Fibroblast of the conjunctiva (primary cell): Measurements from ENCODE around the gene CERS5.

Experiments
- DNase-seq: peaks from one replicate; pipeline ENCODE4 v3.0.0-alpha.2; 2010; ENCODE audit warnings: low read depth

The CERS5 gene

GRCh38 chr12:50127546-50127945 is 39.6 kb downstream of the CERS5 start:
- no peak for DNase-seq

- no peak for DNase-seq
These were observed 44.0 kb downstream of the CERS5 start for GRCh38 chr12:50123203-50123602.

- DNase-seq: no peak
These were observed 45.5 kb downstream of the CERS5 start for GRCh38 chr12:50121641-50122040.

GRCh38 chr12:50120953-50121352 is 46.2 kb downstream of the CERS5 start:
- no peak for DNase-seq

- no peak for DNase-seq
These were observed 46.6 kb downstream of the CERS5 start for GRCh38 chr12:50120521-50120920.

GRCh38 chr12:50119387-50119786 is 47.8 kb downstream of the CERS5 start:
- no peak for DNase-seq

- DNase-seq: no peak
These were observed 50.0 kb downstream of the CERS5 start for GRCh38 chr12:50117057-50117622.

- no peak for DNase-seq
These were observed 54.5 kb downstream of the CERS5 start for GRCh38 chr12:50112456-50113218.

- peak; percentile 99 for DNase-seq
These were observed 55.3 kb downstream of the CERS5 start, which contains the start of gene COX14 for GRCh38 chr12:50111693-50112455. COX14 (plus strand) TSS chr12:50112236; CDS start chr12:50120044, 7,808 bp downstream.

GRCh38 chr12:50111395-50111692 is 55.8 kb downstream of the CERS5 start:
- no peak for DNase-seq

- no peak for DNase-seq
These were observed 56.3 kb downstream of the CERS5 start for GRCh38 chr12:50110762-50111351.

GRCh38 chr12:50110127-50110761 is 56.9 kb downstream of the CERS5 start:
- no peak for DNase-seq

- DNase-seq: no peak
These were observed 57.9 kb downstream of the CERS5 start for GRCh38 chr12:50109319-50109718.

GRCh38 chr12:50107416-50108268 is 59.5 kb downstream of the CERS5 start:
- no peak for DNase-seq

- DNase-seq: no peak
These were observed 60.3 kb downstream of the CERS5 start for GRCh38 chr12:50106907-50107306.

- no peak for DNase-seq
These were observed 61.2 kb downstream of the CERS5 start for GRCh38 chr12:50105913-50106450.

GRCh38 chr12:50104417-50105366 is 62.5 kb downstream of the CERS5 start:
- no peak for DNase-seq

GRCh38 chr12:50103767-50104321 is 63.3 kb downstream of the CERS5 start, which contains the start of gene GPD1:
GPD1 (plus strand) TSS chr12:50104008; CDS start chr12:50104051, 43 bp downstream.
- no peak for DNase-seq

- DNase-seq: no peak
These were observed 63.8 kb downstream of the CERS5 start for GRCh38 chr12:50103351-50103750.
